Measurements from ENCODE around the gene FAM170B. TPM values are rescaled to one million over a fixed set of nuclear protein-coding genes. Genes with fewer than 3 reads are reported as not detected.

Gene FAM170B
- total RNA-seq, 1 donor from 2014 or later = not detected

- DNase-seq (ENCODE audit: extremely low read depth, low read depth, low spot score) = no peak
Observed at GRCh38 chr10:49082766-49083165, 51.1 kb downstream of the FAM170B start.

- no peak for DNase-seq (ENCODE audit: extremely low read depth, low read depth, low spot score)
Observed at GRCh38 chr10:49081547-49082275, 52.1 kb downstream of the FAM170B start.

Other genes with a start within 250 kb of the FAM170B start
- gene LRRC18, start 194.2 kb downstream of the FAM170B start, total RNA-seq = not detected in 2 replicates
- 0.15 and 0.35 TPM in 2 replicates for gene VSTM4, start 18.5 kb downstream of the FAM170B start, total RNA-seq
- gene TMEM273, start 54.4 kb upstream of the FAM170B start, total RNA-seq = 6.5 and 11.6 TPM in 2 replicates
- not detected in 2 replicates for gene C10orf71, start 165.1 kb upstream of the FAM170B start, total RNA-seq